Fibroblast of lung (primary cell): ENCODE data around the gene ATOH8.

ENCODE experiments used
- EZH2 ChIP-seq: IDR thresholded peaks from 2 replicates; pipeline ENCODE4 v1.5.1; 2012; ENCODE audit warnings: low read length, control low read depth, mild to moderate bottlenecking; ENCODE audit errors: missing control alignments
- TF ChIP-seq, protein P1 (sequence below), 2 donors: IDR thresholded peaks in 1 of 2; conservative IDR thresholded peaks in 1 of 2; 1 replicate in 1 of 2; 2 replicates in 1 of 2; pipeline ENCODE4 v1.5.1; 2011 to 2012; ENCODE audit warnings: low read length in 2 of 2, control low read depth in 1 of 2, inconsistent platforms in 1 of 2, low read depth in 1 of 2, mild to moderate bottlenecking in 1 of 2

DNA sequence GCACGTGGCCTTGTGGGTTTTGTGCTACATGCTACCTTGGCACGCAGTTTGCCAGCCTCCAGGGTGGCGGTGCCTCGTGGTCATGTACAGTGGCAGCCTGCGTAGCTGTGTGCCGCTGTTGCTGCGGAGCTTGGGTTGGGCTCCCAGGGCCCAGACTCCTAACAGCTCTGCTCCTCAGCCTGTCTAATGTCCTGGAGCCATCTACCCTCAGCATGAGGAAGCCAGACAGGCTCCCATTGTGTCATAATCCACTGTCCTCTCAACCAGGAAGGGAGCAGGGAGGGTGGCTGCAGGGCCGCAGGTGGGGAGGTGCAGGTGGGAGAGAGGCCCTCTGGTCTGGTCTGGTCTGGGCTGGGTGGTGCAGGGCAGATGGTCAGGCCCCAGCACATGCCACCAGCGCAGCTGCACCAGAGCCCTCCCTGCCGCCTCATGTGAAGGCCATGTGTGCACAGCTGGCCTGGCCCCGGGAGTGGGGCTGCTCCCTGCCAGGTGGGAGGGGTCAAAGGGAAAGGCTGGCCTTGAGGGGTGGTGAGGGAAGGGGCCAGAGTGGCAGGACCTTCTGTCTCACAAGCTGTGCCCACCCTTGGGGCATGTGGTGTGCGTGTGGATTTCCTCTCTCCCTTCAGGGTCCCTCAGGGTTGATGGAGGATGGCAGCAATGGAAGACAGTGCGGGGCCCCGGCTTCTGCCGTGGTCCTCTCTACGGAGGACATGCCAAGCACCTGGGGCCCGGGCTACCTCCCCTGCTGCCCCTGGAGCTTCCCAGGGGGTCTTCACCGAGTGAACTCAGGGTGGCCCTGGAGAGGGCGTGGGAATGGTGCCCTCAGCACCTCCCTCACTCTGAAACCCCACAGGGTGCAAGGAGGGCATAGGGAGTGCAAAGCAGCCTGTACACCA, 4.8 kb downstream of the ATOH8 start:
- TF ChIP-seq, protein P1, sequence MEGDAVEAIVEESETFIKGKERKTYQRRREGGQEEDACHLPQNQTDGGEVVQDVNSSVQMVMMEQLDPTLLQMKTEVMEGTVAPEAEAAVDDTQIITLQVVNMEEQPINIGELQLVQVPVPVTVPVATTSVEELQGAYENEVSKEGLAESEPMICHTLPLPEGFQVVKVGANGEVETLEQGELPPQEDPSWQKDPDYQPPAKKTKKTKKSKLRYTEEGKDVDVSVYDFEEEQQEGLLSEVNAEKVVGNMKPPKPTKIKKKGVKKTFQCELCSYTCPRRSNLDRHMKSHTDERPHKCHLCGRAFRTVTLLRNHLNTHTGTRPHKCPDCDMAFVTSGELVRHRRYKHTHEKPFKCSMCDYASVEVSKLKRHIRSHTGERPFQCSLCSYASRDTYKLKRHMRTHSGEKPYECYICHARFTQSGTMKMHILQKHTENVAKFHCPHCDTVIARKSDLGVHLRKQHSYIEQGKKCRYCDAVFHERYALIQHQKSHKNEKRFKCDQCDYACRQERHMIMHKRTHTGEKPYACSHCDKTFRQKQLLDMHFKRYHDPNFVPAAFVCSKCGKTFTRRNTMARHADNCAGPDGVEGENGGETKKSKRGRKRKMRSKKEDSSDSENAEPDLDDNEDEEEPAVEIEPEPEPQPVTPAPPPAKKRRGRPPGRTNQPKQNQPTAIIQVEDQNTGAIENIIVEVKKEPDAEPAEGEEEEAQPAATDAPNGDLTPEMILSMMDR (conservative IDR thresholded peaks at IDR 0.05 in 1 of 2, IDR thresholded peaks at IDR 0.05 in 1 of 2; ENCODE audit: low read depth in 1 of 2, low read length in 2 of 2) = no peak
- TF ChIP-seq EZH2 = no peak
